Measurements from ENCODE around the gene DONSON.

- no peak for TF ChIP-seq EZH2 (IDR thresholded peaks at IDR 0.05; ENCODE audit: borderline replicate concordance, low read depth, low read length, poor library complexity, severe bottlenecking)
- no peak for TF ChIP-seq CTCF (conservative IDR thresholded peaks at IDR 0.05; ENCODE audit: low read depth, low read length)
Observed at GRCh38 chr21:33537212-33537611, 51.3 kb downstream of the DONSON start.
